ENCODE measurements around the gene TEAD2. TPM values are rescaled to one million over a fixed set of nuclear protein-coding genes. Genes with fewer than 3 reads are reported as not detected.

TEAD2 gene
- total and polyA plus RNA-seq, 2 of the 13 experiments (the other 11 are each of a cell fraction or from before 2014, with no cell fraction given) = 10.8 to 12.5 TPM

DNA sequence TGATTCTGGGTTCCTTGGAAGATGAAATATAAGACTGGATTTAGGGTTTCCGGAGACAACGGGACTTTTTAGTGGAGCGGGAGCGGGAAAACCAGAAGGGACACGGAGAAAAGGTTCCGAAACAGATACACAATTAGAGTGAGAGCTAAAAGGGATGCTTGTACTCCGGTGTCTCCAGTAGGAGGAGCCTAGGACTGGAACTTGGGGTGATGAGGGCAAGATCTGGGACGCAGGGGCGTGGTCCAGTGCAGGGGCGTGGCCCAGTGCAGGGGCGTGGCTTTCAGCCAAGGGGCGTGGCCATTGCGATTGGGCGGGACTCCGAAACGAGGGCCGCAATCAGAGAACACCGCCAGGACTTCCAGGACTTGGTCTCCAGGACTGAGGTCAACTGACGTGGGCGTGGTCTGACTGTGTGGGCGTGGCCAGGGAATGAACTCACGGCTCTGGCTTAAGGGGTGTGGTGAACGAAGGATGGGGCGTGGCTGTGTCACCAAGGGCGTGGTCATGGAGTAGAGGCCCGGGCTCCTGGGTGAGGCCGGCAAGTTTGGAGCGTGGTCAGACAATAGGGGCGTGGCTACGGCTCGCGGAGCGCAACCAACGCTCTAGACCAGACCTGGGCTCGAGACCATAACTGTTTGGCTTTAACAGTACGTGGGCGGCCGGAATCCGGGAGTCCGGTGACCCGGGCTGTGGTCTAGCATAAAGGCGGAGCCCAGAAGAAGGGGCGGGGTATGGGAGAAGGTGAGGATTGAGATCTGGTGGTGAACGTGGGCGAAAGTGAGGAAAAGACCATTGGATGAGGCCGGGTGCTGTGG, 1.3 kb upstream of the TEAD2 start, which contains the start of gene DKKL1 (continued):
- TF ChIP-seq, protein P1, sequence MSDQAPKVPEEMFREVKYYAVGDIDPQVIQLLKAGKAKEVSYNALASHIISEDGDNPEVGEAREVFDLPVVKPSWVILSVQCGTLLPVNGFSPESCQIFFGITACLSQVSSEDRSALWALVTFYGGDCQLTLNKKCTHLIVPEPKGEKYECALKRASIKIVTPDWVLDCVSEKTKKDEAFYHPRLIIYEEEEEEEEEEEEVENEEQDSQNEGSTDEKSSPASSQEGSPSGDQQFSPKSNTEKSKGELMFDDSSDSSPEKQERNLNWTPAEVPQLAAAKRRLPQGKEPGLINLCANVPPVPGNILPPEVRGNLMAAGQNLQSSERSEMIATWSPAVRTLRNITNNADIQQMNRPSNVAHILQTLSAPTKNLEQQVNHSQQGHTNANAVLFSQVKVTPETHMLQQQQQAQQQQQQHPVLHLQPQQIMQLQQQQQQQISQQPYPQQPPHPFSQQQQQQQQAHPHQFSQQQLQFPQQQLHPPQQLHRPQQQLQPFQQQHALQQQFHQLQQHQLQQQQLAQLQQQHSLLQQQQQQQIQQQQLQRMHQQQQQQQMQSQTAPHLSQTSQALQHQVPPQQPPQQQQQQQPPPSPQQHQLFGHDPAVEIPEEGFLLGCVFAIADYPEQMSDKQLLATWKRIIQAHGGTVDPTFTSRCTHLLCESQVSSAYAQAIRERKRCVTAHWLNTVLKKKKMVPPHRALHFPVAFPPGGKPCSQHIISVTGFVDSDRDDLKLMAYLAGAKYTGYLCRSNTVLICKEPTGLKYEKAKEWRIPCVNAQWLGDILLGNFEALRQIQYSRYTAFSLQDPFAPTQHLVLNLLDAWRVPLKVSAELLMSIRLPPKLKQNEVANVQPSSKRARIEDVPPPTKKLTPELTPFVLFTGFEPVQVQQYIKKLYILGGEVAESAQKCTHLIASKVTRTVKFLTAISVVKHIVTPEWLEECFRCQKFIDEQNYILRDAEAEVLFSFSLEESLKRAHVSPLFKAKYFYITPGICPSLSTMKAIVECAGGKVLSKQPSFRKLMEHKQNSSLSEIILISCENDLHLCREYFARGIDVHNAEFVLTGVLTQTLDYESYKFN (CRISPR knock-in tag; conservative IDR thresholded peaks at IDR 0.05) = peak; percentile 35; the same call in 1 of the 2 replicates
- TF ChIP-seq SNAPC2 (CRISPR knock-in tag; IDR thresholded peaks at IDR 0.05) = no peak
- peak; percentile 68 for TF ChIP-seq RBM39 (IDR thresholded peaks at IDR 0.05; ENCODE audit: low read depth, low read length, poor library complexity, severe bottlenecking)
- TF ChIP-seq FOXO1 (CRISPR knock-in tag; IDR thresholded peaks at IDR 0.05) = peak; percentile 19; the same call in 1 of the 2 replicates
- TF ChIP-seq KDM4B (CRISPR knock-in tag; IDR thresholded peaks at IDR 0.05) = no peak; the same call in 1 of the 2 replicates
- TF ChIP-seq ZNF335 (CRISPR knock-in tag; IDR thresholded peaks at IDR 0.05) = no peak
- TF ChIP-seq CBX2 (IDR thresholded peaks at IDR 0.05; ENCODE audit: low read depth, low read length) = no peak
- TF ChIP-seq CBX2 (CRISPR knock-in tag; IDR thresholded peaks at IDR 0.05; ENCODE audit: low read depth) = no peak
- TF ChIP-seq ZNF44 (CRISPR knock-in tag; IDR thresholded peaks at IDR 0.05) = no peak
- no peak for TF ChIP-seq POLR2A (IDR thresholded peaks at IDR 0.05; ENCODE audit: insufficient read depth in 1 of 2, low read depth in 2 of 2, low read length in 2 of 2)
- TF ChIP-seq RAD21 (CRISPR knock-in tag; IDR thresholded peaks at IDR 0.05) = no peak
- TF ChIP-seq, protein P2, sequence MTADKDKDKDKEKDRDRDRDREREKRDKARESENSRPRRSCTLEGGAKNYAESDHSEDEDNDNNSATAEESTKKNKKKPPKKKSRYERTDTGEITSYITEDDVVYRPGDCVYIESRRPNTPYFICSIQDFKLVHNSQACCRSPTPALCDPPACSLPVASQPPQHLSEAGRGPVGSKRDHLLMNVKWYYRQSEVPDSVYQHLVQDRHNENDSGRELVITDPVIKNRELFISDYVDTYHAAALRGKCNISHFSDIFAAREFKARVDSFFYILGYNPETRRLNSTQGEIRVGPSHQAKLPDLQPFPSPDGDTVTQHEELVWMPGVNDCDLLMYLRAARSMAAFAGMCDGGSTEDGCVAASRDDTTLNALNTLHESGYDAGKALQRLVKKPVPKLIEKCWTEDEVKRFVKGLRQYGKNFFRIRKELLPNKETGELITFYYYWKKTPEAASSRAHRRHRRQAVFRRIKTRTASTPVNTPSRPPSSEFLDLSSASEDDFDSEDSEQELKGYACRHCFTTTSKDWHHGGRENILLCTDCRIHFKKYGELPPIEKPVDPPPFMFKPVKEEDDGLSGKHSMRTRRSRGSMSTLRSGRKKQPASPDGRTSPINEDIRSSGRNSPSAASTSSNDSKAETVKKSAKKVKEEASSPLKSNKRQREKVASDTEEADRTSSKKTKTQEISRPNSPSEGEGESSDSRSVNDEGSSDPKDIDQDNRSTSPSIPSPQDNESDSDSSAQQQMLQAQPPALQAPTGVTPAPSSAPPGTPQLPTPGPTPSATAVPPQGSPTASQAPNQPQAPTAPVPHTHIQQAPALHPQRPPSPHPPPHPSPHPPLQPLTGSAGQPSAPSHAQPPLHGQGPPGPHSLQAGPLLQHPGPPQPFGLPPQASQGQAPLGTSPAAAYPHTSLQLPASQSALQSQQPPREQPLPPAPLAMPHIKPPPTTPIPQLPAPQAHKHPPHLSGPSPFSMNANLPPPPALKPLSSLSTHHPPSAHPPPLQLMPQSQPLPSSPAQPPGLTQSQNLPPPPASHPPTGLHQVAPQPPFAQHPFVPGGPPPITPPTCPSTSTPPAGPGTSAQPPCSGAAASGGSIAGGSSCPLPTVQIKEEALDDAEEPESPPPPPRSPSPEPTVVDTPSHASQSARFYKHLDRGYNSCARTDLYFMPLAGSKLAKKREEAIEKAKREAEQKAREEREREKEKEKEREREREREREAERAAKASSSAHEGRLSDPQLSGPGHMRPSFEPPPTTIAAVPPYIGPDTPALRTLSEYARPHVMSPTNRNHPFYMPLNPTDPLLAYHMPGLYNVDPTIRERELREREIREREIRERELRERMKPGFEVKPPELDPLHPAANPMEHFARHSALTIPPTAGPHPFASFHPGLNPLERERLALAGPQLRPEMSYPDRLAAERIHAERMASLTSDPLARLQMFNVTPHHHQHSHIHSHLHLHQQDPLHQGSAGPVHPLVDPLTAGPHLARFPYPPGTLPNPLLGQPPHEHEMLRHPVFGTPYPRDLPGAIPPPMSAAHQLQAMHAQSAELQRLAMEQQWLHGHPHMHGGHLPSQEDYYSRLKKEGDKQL (CRISPR knock-in tag; IDR thresholded peaks at IDR 0.05; ENCODE audit: low read depth) = no peak
- no peak for TF ChIP-seq ZNF614 (CRISPR knock-in tag; IDR thresholded peaks at IDR 0.05; ENCODE audit: borderline replicate concordance)
- no peak for TF ChIP-seq AGO2 (optimal IDR thresholded peaks at IDR 0.05; ENCODE audit: low read depth, low read length)
- TF ChIP-seq HOXA9 (CRISPR knock-in tag; IDR thresholded peaks at IDR 0.05; ENCODE audit: borderline replicate concordance) = no peak
- TF ChIP-seq CBX5 (CRISPR knock-in tag; IDR thresholded peaks at IDR 0.05; ENCODE audit: borderline replicate concordance) = peak; percentile 7; the same call in 1 of the 2 replicates
- peak; percentile 36; the same call in 1 of the 2 replicates for TF ChIP-seq CREM (IDR thresholded peaks at IDR 0.05)
- TF ChIP-seq CREM (CRISPR knock-in tag; IDR thresholded peaks at IDR 0.05) = no peak
- TF ChIP-seq, protein P3, sequence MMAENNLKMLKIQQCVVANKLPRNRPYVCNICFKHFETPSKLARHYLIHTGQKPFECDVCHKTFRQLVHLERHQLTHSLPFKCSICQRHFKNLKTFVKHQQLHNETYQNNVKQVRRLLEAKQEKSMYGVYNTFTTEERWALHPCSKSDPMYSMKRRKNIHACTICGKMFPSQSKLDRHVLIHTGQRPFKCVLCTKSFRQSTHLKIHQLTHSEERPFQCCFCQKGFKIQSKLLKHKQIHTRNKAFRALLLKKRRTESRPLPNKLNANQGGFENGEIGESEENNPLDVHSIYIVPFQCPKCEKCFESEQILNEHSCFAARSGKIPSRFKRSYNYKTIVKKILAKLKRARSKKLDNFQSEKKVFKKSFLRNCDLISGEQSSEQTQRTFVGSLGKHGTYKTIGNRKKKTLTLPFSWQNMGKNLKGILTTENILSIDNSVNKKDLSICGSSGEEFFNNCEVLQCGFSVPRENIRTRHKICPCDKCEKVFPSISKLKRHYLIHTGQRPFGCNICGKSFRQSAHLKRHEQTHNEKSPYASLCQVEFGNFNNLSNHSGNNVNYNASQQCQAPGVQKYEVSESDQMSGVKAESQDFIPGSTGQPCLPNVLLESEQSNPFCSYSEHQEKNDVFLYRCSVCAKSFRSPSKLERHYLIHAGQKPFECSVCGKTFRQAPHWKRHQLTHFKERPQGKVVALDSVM (CRISPR knock-in tag; IDR thresholded peaks at IDR 0.05) = peak; percentile 100
- TF ChIP-seq MXD4 (CRISPR knock-in tag; IDR thresholded peaks at IDR 0.05) = peak; percentile 45; the same call in 1 of the 2 replicates

All from HepG2 (cell line).